ENCODE measurements around the gene ARSG.

GRCh38 chr17:68273722-68274121 lies 17.6 kb upstream of the ARSG start:
- no peak for TF ChIP-seq MYC (IDR thresholded peaks at IDR 0.05; ENCODE audit: low read depth, low read length)
- TF ChIP-seq CTCF (IDR thresholded peaks at IDR 0.05; ENCODE audit: low read depth, low read length), result no peak
- TF ChIP-seq POLR2A (IDR thresholded peaks at IDR 0.05; ENCODE audit: extremely low read depth, insufficient read length), result no peak
